ENCODE measurements around the gene SLC39A2.
"Not testable (repeated sequence)": the region's sequence is repeated elsewhere in the genome, so short reads cannot be mapped to it uniquely, and the experiment has no call there.

SLC39A2 gene

DNA sequence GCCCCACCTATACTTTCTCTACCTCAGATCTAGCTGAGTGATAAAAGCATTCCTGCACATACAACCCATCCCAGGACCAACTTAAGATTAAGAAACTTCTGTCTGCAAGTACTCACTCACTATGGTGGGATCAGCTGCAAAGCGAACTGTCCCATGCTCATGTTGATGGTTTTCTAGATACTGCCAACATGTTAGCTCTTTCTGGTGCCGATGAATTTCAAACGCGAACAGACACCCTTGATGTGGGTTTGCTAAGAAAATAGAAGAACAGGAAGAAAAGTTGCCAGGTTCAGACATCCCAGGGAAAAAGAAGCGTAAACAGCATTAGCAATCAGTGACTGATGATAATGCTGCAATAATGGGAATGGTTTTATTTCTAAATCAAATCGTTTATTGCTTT is 1.5 kb upstream of the SLC39A2 start:
- DNase-seq (ENCODE audit: low read depth) = no peak
- TF ChIP-seq, protein P1, sequence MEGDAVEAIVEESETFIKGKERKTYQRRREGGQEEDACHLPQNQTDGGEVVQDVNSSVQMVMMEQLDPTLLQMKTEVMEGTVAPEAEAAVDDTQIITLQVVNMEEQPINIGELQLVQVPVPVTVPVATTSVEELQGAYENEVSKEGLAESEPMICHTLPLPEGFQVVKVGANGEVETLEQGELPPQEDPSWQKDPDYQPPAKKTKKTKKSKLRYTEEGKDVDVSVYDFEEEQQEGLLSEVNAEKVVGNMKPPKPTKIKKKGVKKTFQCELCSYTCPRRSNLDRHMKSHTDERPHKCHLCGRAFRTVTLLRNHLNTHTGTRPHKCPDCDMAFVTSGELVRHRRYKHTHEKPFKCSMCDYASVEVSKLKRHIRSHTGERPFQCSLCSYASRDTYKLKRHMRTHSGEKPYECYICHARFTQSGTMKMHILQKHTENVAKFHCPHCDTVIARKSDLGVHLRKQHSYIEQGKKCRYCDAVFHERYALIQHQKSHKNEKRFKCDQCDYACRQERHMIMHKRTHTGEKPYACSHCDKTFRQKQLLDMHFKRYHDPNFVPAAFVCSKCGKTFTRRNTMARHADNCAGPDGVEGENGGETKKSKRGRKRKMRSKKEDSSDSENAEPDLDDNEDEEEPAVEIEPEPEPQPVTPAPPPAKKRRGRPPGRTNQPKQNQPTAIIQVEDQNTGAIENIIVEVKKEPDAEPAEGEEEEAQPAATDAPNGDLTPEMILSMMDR (IDR thresholded peaks at IDR 0.05; ENCODE audit: insufficient read depth, low read depth, low read length, missing control alignments) = no peak
- H3K4me3 ChIP-seq (ENCODE audit: low read depth, low read length) = no peak overlapping the region

DNA sequence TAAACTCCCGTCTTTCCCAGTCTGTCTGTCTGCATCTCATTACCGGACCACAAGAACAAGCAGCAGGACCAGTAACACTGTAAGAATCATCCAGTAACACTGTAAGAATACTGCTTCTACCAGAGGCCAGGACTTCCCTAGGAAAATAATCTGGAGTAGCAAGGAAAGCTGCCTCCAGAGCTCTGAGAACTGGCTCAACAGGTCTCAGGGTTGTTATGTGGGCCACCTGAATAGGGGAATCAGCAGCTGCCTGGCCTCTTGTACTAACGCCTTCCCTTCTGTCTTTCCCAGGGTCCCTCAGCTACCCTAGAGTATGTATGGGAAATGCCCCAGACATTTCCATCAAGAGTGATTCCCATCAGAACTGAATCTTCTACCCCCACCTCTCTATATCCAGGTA is 954 bp upstream of the SLC39A2 start:
- TF ChIP-seq, protein P1 (IDR thresholded peaks at IDR 0.05; ENCODE audit: insufficient read depth, low read depth, low read length, missing control alignments) = no peak
- no peak overlapping the region for H3K4me3 ChIP-seq (ENCODE audit: low read depth, low read length)
- DNase-seq (ENCODE audit: low read depth) = no peak

DNA sequence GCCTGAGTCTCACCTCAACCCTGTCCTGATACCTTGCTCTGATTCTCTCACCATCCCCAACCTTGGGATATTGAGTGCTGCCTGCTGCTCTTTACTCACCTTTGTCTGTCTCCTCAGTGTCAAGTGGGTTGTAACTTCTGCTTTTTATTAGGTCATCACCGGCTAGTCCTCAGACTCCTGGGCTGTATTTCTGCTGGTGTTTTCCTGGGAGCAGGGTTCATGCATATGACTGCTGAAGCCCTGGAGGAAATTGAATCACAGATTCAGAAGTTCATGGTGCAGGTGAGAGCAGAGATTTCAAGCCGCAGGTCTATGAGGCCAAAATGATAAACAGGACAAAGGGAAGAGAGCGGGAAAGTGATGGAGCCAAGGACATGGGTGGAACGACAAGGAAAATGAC is 498 bp downstream of the SLC39A2 start:
- TF ChIP-seq, protein P1 (IDR thresholded peaks at IDR 0.05; ENCODE audit: insufficient read depth, low read depth, low read length, missing control alignments) = no peak
- no peak for DNase-seq (ENCODE audit: low read depth)
- H3K4me3 ChIP-seq (ENCODE audit: low read depth, low read length) = no peak overlapping the region

- no peak overlapping the region for H3K4me3 ChIP-seq (ENCODE audit: low read depth, low read length)
- DNase-seq (ENCODE audit: low read depth) = no peak
- TF ChIP-seq, protein P1 (IDR thresholded peaks at IDR 0.05; ENCODE audit: insufficient read depth, low read depth, low read length, missing control alignments) = no peak
Observed at GRCh38 chr14:21001218-21001617, 2.1 kb downstream of the SLC39A2 start.

- H3K4me3 ChIP-seq (ENCODE audit: low read depth, low read length) = no peak overlapping the region
- DNase-seq (ENCODE audit: low read depth) = no peak
- TF ChIP-seq, protein P1 (IDR thresholded peaks at IDR 0.05; ENCODE audit: insufficient read depth, low read depth, low read length, missing control alignments) = no peak
Observed at GRCh38 chr14:21003788-21004346, 4.8 kb downstream of the SLC39A2 start.

DNA sequence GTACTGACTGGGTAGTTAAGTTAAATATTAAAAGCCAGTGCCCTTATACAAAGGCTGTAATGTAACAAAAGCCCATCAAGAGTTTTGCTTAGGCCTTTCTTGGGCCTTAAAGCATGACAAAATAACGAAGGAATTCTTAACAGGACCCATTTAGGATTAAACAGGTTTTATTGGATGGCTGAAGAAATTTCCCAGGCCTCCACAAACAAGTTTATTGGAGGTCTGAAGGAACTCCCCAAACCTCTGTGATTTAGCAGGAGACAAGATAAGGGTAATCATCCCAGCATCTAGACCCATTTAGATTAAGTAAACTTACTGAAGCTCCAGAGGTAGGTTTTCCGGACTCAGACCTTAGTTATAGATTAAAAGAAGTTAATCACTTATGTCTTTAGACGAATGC is 10.6 kb downstream of the SLC39A2 start:
- H3K4me3 ChIP-seq (ENCODE audit: low read depth, low read length) = not testable (repeated sequence)

GRCh38 chr14:21011136-21011535 is 12.0 kb downstream of the SLC39A2 start:
- no peak for DNase-seq (ENCODE audit: low read depth)
- no peak overlapping the region for H3K4me3 ChIP-seq (ENCODE audit: low read depth, low read length)
- TF ChIP-seq, protein P1 (IDR thresholded peaks at IDR 0.05; ENCODE audit: insufficient read depth, low read depth, low read length, missing control alignments) = no peak

More for the DNA sequence above, 10.6 kb downstream of the SLC39A2 start:
- DNase-seq (ENCODE audit: low read depth) = not testable (repeated sequence)

All from GM12865 (cell line).